GM08714 (cell line): Measurements from ENCODE around the gene RGS14.
"Not testable (repeated sequence)": the region's sequence is repeated elsewhere in the genome, so short reads cannot be mapped to it uniquely, and the experiment has no call there.

Source experiments
- H3K4me3 ChIP-seq: fragments of 200-500 bp; sonication (Bioruptor generic); 2 replicates; pipeline ENCODE4 v1.5.1; 2014; ENCODE audit warnings: mild to moderate bottlenecking, low read length, inconsistent platforms
- ZNF274 ChIP-seq: IDR thresholded peaks from 2 replicates; pipeline ENCODE4 v1.6.1; 2012; ENCODE audit warnings: mild to moderate bottlenecking, low read depth, low read length

Gene RGS14

DNA sequence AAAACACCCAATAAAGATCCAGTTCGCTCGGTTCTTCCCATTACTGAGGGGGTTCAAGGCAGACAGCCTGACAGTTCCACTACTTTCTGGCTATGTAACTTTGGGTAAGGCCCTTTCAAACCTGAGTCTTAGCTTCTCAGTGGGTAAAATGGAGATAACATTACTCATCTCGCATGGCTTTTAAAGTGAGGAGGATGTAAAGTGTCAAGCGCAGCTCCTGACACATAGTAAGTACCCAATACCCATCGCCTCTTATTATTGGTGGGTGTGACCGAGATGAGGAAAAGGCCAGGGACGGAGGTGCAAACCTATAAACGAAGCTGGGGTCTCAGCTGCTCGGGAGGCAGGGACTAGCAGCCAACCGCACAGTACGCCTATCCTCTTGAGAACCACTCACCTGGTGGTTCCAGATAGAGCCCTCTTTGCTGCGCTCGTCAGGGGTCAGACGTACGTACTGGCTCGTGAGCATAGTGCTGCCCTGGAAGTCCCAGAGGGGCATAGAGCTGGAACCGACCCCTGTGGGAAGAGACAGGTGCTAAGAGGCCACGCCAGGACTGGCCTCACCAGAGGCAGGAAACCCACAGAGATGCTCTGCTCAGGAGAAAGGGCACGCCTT lies 6.8 kb upstream of the RGS14 start:
- no peak for TF ChIP-seq ZNF274
- H3K4me3 ChIP-seq, result peak overlapping the region; percentile 84

DNA sequence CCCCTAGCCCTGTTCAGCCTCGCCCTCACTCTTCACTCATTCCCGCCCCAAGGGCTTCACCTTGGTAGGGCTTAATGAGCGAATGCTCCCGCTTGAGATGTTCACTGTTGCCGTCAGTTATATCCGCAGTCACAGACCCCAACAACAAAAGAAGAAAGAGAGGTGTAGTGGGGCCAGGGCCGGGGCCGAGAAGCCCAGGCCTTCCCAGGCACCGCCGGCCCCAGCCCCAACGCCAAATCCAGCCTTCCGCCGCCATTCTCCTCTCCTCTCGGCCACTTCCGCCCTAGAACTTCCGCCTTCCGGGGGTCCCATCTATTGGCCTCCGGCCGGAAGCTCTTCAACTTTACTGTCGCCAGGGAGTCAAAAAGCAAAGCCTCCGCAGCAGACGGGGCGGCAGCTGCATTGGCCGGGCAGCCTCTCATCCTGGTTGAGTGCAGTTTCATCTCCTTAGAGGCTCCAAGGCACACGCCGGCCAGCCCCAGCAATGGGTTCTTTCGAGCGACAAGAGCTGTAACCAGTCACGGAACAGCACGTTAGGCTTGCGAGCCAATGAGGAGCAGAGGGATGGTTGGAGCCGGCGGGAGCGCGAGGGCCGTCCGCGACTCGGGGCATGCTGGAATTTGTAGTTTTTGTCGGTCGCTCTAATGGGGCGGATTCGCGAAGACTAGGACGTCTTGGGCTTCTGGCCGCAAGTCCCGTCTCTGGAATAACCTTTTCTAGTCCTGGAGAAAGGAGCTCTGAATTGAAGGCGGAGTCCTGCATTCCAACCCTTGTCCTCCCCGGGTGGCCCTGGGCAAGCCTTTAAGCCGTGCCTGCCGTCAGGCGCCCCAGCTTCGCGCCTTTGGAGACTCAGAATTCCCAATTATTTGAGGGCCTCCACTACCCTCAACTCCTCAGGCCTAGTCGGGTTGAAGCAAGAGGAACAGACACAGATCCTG lies 6.1 kb upstream of the RGS14 start, which contains the start of gene LMAN2:
Gene LMAN2 (minus strand): TSS at position 277 of the 938 bp plus-strand sequence. CDS start 21 bp downstream, at position 256.
- TF ChIP-seq ZNF274, result no peak
- H3K4me3 ChIP-seq, result peak within 1 kb of the TSS; percentile 84

DNA sequence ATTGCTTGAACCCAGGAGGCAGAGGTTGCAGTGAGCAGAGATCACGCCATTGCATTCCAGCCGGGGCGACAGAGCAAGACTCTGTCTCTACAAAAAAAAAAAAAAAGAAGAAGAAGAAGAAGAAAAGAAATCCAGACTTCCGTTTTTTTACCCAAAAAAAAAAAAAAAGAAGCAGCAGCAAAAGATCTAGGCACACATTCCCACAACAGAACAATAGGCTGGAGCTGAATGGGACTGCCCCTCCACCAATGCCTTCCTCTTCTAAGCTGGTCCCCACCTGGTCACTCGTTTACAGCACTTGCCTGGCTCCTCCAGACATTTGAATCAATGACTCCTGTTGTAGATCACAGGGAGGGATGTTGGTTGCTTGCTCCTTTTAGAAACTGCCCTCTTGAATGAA lies 4.6 kb upstream of the RGS14 start:
- TF ChIP-seq ZNF274, result no peak
- H3K4me3 ChIP-seq, result no peak overlapping the region

DNA sequence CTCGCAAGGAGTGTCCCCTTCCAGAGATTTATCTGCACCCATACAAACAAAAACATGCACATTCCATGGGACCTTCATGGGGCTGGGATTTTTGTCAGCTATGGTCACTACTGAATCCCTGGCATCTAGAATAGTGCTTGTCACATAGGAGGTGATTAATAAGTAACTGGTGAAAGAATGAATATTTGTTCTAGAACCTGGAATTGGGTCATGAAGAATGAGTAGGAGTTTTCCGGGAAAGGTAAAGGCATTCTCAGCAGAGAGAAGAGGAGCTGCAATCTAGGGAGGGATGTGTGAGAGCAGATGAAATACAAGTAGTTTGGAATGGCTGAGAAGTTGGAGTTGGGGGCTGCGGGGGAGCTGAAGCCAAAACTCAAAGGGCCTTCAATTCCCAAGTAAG lies 3.5 kb upstream of the RGS14 start:
- no peak for TF ChIP-seq ZNF274
- H3K4me3 ChIP-seq, result no peak overlapping the region

DNA sequence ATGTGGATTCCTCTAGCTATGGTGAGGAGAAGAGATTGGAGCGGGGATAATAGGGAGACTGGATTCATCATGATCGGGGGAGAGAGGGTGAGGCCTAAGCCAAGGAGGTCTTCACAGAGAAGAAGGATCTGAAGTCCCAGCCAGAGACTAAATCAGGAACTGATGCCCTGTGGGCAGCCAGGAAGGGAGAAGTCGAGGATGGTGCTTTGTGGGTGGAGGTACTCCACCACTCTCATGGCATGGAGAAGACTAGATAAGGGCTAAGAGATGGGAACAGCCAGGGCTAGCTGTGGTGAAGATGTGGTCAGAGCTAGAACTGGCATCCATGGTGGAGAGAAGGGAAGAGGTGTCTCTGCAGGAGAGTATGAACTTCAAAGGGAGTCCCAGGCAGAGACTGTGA lies 3.0 kb upstream of the RGS14 start:
- TF ChIP-seq ZNF274, result no peak
- no peak overlapping the region for H3K4me3 ChIP-seq

DNA sequence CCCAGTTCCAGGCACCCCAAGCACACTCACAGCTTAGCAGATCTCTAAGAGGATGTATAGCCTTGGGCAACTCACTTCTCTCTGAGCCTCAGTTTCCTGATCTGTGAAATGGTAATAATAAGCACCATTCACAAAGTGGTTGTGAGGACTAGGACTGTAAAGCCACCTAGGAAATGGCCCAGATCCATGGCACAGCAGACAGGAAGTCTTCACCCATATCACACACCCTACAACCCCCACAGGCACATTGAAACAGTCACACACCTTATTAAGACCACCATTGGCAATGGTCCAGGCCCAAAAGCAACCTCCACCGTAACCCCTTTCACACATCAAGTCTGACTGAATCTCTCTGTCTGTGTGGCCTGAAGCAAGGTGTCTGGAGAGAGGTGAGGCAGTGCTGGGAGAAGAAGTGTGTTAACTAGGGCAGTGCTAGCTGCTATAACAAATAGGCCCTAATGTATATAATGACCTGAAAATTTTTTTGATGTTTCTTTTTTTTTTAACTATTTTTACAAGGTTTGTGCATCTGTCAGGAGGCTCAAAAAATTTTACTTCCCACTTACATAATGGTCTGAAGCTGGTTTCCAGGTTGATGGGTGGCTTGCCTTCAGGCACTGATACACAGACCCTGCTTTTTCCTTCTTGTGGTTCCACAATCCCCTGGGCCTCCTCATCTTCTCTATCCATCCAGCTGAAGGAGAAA lies 2.4 kb upstream of the RGS14 start:
- no peak overlapping the region for H3K4me3 ChIP-seq
- no peak for TF ChIP-seq ZNF274

DNA sequence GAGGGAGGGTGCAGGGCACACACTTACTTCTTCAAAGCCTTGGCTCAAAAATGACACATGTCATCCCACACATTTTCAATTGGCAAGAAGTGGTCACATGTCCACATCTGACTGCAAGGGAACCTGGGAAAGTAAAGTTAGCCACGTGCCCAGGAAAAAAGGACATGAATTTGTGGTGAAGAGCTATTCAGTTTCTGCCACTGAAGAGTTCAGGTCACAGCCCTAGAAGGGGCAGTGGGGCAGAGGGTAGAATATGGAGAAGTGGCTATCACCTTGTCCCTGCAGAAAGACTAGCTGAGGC lies 1.9 kb upstream of the RGS14 start:
- H3K4me3 ChIP-seq, result no peak overlapping the region
- no peak for TF ChIP-seq ZNF274

DNA sequence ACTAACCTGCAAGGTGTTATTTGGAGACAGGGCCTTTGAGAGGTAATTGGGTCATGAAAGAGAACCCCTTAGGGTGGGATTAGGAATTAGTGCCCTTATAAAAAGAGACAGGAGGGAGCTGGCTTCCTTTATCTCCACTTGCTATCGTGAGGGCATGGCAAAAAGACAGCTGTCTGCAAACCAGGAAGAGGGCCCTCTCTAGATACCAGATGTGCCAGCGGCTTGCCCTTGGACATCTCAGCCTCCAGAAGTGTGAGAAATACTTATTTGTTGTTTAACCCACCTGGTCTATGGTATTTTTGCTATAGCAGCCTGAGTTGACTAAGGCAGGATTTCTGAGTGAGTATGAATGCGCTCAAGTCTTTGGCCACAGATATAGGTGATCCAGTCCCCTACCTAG lies 978 bp upstream of the RGS14 start:
- no peak overlapping the region for H3K4me3 ChIP-seq
- no peak for TF ChIP-seq ZNF274

DNA sequence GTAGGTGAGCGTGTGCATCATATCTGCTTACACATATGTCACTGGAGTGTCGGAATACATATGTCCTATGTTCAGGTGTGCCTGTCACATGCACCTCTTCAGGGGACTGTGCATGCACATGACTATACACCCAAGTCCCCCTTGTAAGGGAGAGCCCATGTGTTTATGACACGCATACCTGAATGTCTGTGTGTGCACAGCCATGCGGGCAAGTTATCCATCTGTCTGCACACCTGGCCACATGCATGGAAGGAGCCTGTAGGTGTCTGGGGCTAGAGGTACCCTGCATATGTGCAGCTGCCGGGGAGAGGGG lies 622 bp upstream of the RGS14 start:
- no peak for TF ChIP-seq ZNF274
- H3K4me3 ChIP-seq, result peak overlapping the region; percentile 8; the same call in 1 of the 2 replicates

DNA sequence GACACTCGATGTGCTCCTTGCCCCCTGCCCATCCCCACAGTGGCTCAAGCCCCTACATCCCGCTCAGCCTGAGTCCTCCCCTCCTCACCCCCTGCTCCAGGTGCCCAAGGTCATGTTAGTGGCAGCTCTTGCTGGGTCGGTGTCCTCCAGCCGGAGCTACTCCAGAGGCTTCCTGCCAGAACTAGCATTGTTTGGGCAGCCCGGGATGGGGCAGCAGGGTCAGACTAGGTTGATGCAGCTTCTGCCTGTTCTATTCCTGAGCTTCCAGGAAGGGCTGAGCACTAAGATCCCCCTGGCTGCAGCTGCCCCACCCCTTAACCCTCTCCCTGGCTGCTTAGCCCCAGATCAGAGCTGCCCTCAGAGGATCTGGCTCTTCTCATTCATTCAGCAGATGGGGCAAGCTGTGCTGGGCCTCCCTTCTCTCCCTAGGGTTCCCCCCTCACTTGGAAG lies 671 bp downstream of the RGS14 start:
- H3K4me3 ChIP-seq, result peak overlapping the region; percentile 70
- no peak for TF ChIP-seq ZNF274

DNA sequence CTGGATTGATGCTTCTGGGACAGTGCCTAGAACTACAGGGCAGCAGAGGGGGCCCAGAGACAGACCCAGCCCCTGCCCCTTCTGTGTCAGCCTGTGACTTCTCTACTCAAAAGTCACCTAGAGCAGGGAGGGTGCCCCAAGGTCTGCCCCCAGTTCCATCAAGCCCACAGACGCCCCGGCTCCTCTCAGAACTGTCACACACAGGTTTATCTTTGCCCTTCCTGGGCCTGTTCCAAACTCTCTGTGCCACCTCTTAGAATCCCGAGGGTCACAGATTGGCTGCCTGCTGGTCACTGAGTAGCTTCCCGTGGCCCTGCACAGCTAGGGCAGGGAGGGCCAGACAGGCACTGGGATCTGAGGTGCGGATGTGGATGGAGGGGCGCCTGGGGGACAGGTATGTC lies 1.7 kb downstream of the RGS14 start:
- no peak for TF ChIP-seq ZNF274
- no peak overlapping the region; the same call in 1 of the 2 replicates for H3K4me3 ChIP-seq

DNA sequence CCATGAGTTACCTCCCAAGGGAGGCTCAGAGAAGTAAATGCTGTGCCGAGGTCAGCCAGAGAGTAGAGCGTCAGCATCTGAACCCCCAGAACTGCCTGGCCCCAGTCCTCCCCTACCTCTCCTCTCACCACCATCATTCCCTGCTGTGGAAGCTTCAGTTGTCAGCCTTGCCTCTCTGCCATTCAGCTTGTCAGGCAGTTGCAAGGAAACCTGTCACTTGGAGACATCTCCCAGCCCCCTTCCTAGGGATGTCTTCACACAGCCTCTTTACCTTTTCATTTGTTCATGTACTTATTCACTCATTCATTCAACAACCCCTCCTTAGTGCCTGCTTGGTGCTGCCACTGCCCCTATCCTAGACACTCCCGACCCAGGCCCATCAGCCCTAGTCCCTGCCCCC lies 2.1 kb downstream of the RGS14 start:
- TF ChIP-seq ZNF274, result no peak
- no peak overlapping the region for H3K4me3 ChIP-seq

DNA sequence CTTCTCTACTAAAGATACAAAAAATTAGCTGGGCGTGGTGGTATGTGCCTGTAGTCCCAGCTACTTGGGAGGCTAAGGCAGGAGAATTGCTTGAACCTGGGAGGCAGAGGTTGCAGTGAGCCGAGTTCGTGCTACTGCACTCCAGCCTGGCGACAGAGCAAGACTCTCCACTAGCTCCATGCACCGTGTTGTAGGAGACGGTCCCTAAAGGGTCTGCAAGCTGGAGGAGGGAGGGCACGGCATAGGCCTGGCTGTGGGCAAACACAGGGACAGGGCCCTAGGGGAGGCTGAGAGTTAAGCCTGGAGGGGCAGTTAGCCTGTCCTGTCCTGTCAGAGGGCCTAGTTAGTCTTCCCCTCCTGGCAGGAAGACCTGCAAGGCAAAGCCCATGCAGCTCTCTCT lies 3.0 kb downstream of the RGS14 start:
- not testable (repeated sequence) for H3K4me3 ChIP-seq

DNA sequence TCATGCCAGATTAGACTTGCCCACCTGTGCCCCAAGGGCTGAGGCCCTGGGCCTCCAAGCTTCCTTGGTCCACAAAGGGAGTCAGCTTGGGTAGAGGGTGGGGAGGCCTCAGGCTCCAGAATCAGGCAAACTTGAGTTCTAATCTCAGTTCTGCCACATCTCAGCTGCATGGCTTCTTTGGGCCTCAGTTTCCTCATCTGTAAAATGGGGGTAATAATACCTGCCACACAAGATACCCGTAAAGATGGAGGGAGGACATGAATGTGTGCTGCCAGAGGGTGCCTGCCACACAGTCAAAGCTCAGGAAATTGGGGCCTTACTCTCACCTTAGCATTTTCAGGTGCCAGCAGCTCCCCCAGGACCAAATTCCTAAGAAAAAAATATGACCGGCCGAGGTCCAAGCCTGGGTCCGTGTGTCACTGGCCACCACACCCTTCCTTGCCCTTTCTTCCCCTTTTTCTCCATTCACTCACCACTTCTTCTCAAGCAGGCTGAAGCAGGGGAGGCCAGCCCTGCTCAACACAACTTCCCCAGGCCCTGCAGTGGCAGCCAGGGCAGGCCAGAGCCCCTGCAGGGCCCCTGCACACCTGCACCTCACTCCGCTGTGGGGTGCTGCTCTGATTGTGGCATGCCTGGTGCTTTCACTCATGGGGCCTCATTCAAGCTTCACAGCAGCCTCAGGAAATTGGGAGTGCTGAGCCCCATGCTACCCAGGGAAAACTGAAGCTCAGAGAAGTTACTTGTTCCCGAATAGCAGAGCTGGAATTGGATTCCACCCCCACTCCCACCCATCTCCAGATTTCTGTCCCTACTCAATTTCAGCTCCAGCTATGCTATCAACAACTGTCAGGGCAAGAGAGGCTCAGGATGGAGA lies 3.9 kb downstream of the RGS14 start:
- no peak for TF ChIP-seq ZNF274
- H3K4me3 ChIP-seq, result no peak overlapping the region
